ENCODE results near the gene VWA5B1. TPM values are rescaled to one million over a fixed set of nuclear protein-coding genes. Genes with fewer than 3 reads are reported as not detected.

Gene VWA5B1
- total RNA-seq, 1 donor: under 0.01 TPM

- DNase-seq (ENCODE audit: low read depth in 2 of 3, low spot score in 2 of 3): no peak
Observed at GRCh38 chr1:20382711-20383110, 92.0 kb downstream of the VWA5B1 start.

GRCh38 chr1:20383631-20384030 lies 93.0 kb downstream of the VWA5B1 start:
- no peak for DNase-seq (ENCODE audit: low read depth in 2 of 3, low spot score in 2 of 3)

- no peak for DNase-seq (ENCODE audit: low read depth in 2 of 3, low spot score in 2 of 3)
Observed at GRCh38 chr1:20385630-20386029, 95.0 kb downstream of the VWA5B1 start.

GRCh38 chr1:20386323-20387081 lies 95.8 kb downstream of the VWA5B1 start:
- no peak for DNase-seq (ENCODE audit: low read depth in 2 of 3, low spot score in 2 of 3)

GRCh38 chr1:20389571-20389970 lies 98.9 kb downstream of the VWA5B1 start:
- DNase-seq (ENCODE audit: low read depth in 2 of 3, low spot score in 2 of 3): no peak

GRCh38 chr1:20390589-20391331 lies 100.1 kb downstream of the VWA5B1 start:
- DNase-seq (ENCODE audit: low read depth in 2 of 3, low spot score in 2 of 3): no peak

- DNase-seq (ENCODE audit: low read depth in 2 of 3, low spot score in 2 of 3): no peak
Observed at GRCh38 chr1:20395255-20395654, 104.6 kb downstream of the VWA5B1 start.

GRCh38 chr1:20398744-20399143 lies 108.1 kb downstream of the VWA5B1 start:
- no peak for DNase-seq (ENCODE audit: low read depth in 2 of 3, low spot score in 2 of 3)

GRCh38 chr1:20399196-20399595 lies 108.5 kb downstream of the VWA5B1 start:
- no peak for DNase-seq (ENCODE audit: low read depth in 2 of 3, low spot score in 2 of 3)

- DNase-seq (ENCODE audit: low read depth in 2 of 3, low spot score in 2 of 3): no peak
Observed at GRCh38 chr1:20399606-20400180, 109.0 kb downstream of the VWA5B1 start.

GRCh38 chr1:20400341-20401177 lies 109.9 kb downstream of the VWA5B1 start:
- DNase-seq (ENCODE audit: low read depth in 2 of 3, low spot score in 2 of 3): no peak

- DNase-seq (ENCODE audit: low read depth in 2 of 3, low spot score in 2 of 3): no peak
Observed at GRCh38 chr1:20401405-20402010, 110.8 kb downstream of the VWA5B1 start.

GRCh38 chr1:20402585-20403422 lies 112.1 kb downstream of the VWA5B1 start:
- DNase-seq (ENCODE audit: low read depth in 2 of 3, low spot score in 2 of 3): no peak

- no peak for DNase-seq (ENCODE audit: low read depth in 2 of 3, low spot score in 2 of 3)
Observed at GRCh38 chr1:20403423-20404145, 112.9 kb downstream of the VWA5B1 start.

GRCh38 chr1:20404466-20404865 lies 113.8 kb downstream of the VWA5B1 start:
- no peak for DNase-seq (ENCODE audit: low read depth in 2 of 3, low spot score in 2 of 3)
